Stimulated activated CD8-positive, alpha-beta memory T cell treated with anti-CD3 and anti-CD28 coated beads, Interleukin-12 subunit alpha, Interleukin-12 subunit beta, amount 100 ng/mL, for 24 hours (primary cell): ENCODE measurements around the gene AAK1.
A peak's percentile ranks its signal among the peaks of the same experiment; 100 is the strongest.
"Not testable (repeated sequence)": the region's sequence is repeated elsewhere in the genome, so short reads cannot be mapped to it uniquely, and the experiment has no call there.

ENCODE experiments used
- DNase-seq: peaks from one replicate; pipeline ENCODE4 v3.0.0-alpha.2; 2020; ENCODE audit errors: extremely low read depth

Gene AAK1

GRCh38 chr2:69572641-69573040 lies 70.9 kb downstream of the AAK1 start:
- DNase-seq: no peak

- no peak for DNase-seq
Observed at GRCh38 chr2:69571189-69571588, 72.3 kb downstream of the AAK1 start.

- no peak for DNase-seq
Observed at GRCh38 chr2:69570474-69570873, 73.1 kb downstream of the AAK1 start.

GRCh38 chr2:69567909-69568300 lies 75.6 kb downstream of the AAK1 start:
- DNase-seq: no peak

- no peak for DNase-seq
Observed at GRCh38 chr2:69567157-69567908, 76.2 kb downstream of the AAK1 start.

- no peak for DNase-seq
Observed at GRCh38 chr2:69566669-69567068, 76.9 kb downstream of the AAK1 start.

GRCh38 chr2:69565431-69565839 lies 78.1 kb downstream of the AAK1 start:
- DNase-seq: peak; percentile 15

GRCh38 chr2:69564604-69565003 lies 78.9 kb downstream of the AAK1 start:
- DNase-seq: no peak

GRCh38 chr2:69563021-69563420 lies 80.5 kb downstream of the AAK1 start:
- no peak for DNase-seq

GRCh38 chr2:69561101-69561500 lies 82.4 kb downstream of the AAK1 start:
- DNase-seq: no peak

GRCh38 chr2:69560147-69560482 lies 83.4 kb downstream of the AAK1 start:
- no peak for DNase-seq

- DNase-seq: no peak
Observed at GRCh38 chr2:69559442-69560146, 83.9 kb downstream of the AAK1 start.

- no peak for DNase-seq
Observed at GRCh38 chr2:69556008-69556407, 87.5 kb downstream of the AAK1 start.

GRCh38 chr2:69554981-69555380 lies 88.6 kb downstream of the AAK1 start:
- no peak for DNase-seq

- no peak for DNase-seq
Observed at GRCh38 chr2:69554568-69554967, 89.0 kb downstream of the AAK1 start.

GRCh38 chr2:69553991-69554390 lies 89.5 kb downstream of the AAK1 start:
- no peak for DNase-seq

- DNase-seq: not testable (repeated sequence)
Observed at GRCh38 chr2:69550511-69550910, 93.0 kb downstream of the AAK1 start.

GRCh38 chr2:69549421-69549820 lies 94.1 kb downstream of the AAK1 start:
- no peak for DNase-seq

GRCh38 chr2:69547984-69548715 lies 95.4 kb downstream of the AAK1 start:
- no peak for DNase-seq

- no peak for DNase-seq
Observed at GRCh38 chr2:69546646-69547045, 96.9 kb downstream of the AAK1 start.

- no peak for DNase-seq
Observed at GRCh38 chr2:69545477-69545932, 98.0 kb downstream of the AAK1 start.

GRCh38 chr2:69544951-69545350 lies 98.6 kb downstream of the AAK1 start:
- DNase-seq: no peak

- no peak for DNase-seq
Observed at GRCh38 chr2:69539549-69539908, 104.0 kb downstream of the AAK1 start.
